HFFc6 (cell line): ENCODE data around the gene CLDN10. TPM values are rescaled to one million over a fixed set of nuclear protein-coding genes. Genes with fewer than 3 reads are reported as not detected.
"Not testable (repeated sequence)": the region's sequence is repeated elsewhere in the genome, so short reads cannot be mapped to it uniquely, and the experiment has no call there.

ENCODE experiments used
- DNase-seq: peaks from one replicate; pipeline ENCODE4 v3.0.0-alpha.2; 2018
- H3K27ac Mint-ChIP-seq: 2 replicates; pipeline ENCODE4 v1.8.0; 2020; ENCODE audit warnings: mild to moderate bottlenecking, mixed read lengths
- H3K27me3 Mint-ChIP-seq: 2 replicates; pipeline ENCODE4 v1.8.0; 2021; ENCODE audit warnings: mild to moderate bottlenecking, moderate library complexity, mixed read lengths; ENCODE audit not compliant: insufficient read depth
- H3K36me3 Mint-ChIP-seq: 2 replicates; pipeline ENCODE4 v1.8.0; 2021; ENCODE audit warnings: low read depth, mixed read lengths
- H3K4me1 Mint-ChIP-seq: 2 replicates; pipeline ENCODE4 v1.8.0; 2020; ENCODE audit warnings: low read depth, mixed read lengths
- H3K4me3 Mint-ChIP-seq: 2 replicates; pipeline ENCODE4 v1.8.0; 2020; ENCODE audit warnings: mild to moderate bottlenecking, moderate library complexity, mixed read lengths
- H3K9me3 Mint-ChIP-seq: 2 replicates; pipeline ENCODE4 v1.8.0; 2020; ENCODE audit warnings: mild to moderate bottlenecking, mixed read lengths
- total RNA-seq, 6 experiments: library from RNA; stranded (reverse); fragmentation: NEBNext Ultra II Directional; extraction: Animal tissue kit (Norgen Biotek cat#: 25700); gene quantifications; 2 replicates in 1 of 6; 3 replicates in 5 of 6; pipeline ENCODE4 v1.2.3, GENCODE V29; 2021
- TF ChIP-seq, protein P1 (sequence below): fragments of 200-600 bp; sonication (generic); IDR thresholded peaks from 2 replicates; pipeline ENCODE4 v1.5.0; 2021; ENCODE audit warnings: antibody characterized with exemption, mild to moderate bottlenecking

CLDN10 gene
- total RNA-seq, 6 experiments from 2014 or later, result not detected

DNA sequence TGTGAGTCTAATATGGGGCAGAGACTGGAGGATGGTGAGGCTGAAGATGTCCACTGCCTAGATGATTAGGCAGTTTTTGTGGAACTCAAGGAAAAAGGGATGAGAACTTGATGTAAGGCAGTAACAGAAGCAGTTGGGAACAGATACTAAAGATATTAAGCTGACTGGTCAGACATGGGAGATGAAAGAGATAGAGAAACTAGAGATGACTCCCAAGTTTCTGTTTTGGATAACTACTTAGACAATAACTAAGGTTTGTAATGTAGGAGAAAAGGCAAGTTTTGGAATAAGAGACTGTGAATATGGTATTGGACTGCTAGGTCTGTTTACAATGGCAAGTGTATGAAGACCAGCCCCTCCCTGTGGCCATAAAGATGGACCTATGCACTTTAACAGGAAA, 43.5 kb upstream of the CLDN10 start:
- Mint-ChIP-seq H3K4me3 (no peak overlapping the region), H3K27ac (no peak overlapping the region), H3K4me1 (no peaks in the 10 kb centered on the region), H3K27me3 (peaks cover 2% of the 10 kb centered on the region; the same call in 1 of the 2 replicates), H3K36me3 (no peaks in the 10 kb centered on the region), H3K9me3 (no peaks in the 10 kb centered on the region)
- TF ChIP-seq, protein P1, sequence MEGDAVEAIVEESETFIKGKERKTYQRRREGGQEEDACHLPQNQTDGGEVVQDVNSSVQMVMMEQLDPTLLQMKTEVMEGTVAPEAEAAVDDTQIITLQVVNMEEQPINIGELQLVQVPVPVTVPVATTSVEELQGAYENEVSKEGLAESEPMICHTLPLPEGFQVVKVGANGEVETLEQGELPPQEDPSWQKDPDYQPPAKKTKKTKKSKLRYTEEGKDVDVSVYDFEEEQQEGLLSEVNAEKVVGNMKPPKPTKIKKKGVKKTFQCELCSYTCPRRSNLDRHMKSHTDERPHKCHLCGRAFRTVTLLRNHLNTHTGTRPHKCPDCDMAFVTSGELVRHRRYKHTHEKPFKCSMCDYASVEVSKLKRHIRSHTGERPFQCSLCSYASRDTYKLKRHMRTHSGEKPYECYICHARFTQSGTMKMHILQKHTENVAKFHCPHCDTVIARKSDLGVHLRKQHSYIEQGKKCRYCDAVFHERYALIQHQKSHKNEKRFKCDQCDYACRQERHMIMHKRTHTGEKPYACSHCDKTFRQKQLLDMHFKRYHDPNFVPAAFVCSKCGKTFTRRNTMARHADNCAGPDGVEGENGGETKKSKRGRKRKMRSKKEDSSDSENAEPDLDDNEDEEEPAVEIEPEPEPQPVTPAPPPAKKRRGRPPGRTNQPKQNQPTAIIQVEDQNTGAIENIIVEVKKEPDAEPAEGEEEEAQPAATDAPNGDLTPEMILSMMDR, result no peak
- no peak for DNase-seq

DNA sequence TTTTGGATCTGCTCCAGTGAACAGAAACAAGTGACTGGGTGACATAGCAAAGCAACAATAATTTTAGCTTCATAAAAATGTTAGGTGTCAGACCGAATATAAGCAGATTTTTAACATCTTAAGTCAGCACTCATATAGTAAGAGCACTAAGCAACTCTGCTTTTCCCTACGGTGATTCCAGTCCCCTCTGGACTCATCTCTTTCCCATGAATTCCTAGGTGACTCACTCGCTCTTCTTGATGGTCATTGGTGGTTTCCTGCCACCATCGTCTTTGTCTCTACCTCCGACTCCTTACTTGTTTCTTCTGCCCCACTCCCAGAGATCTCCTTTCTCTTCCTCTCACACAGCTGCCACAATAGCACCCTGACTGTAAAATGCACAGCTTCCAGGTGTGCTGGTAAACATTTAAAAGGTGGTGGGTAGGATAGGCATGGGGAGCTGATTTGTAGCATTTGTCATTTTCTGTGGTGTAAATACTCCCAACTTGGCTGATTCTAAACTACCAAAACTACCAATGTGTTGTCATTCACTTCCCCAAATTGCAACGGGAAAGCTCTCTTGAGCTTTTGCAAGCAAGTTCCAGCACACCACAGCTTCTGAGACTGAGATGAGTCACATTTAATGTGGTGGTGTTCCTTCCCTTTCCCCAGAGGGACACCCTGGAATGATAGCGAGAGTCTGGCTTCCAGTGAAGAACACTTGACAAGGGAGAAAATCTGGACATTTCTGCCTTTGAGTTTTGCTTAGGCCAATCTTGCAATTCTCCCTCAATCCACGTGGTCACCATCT, 42.8 kb upstream of the CLDN10 start:
- TF ChIP-seq, protein P1, result no peak
- no peaks in the 10 kb centered on the region for H3K4me1 Mint-ChIP-seq
- H3K36me3 Mint-ChIP-seq, result no peaks in the 10 kb centered on the region
- H3K4me3 Mint-ChIP-seq, result no peak overlapping the region
- H3K9me3 Mint-ChIP-seq, result no peaks in the 10 kb centered on the region
- DNase-seq, result peak; percentile 40
- H3K27ac Mint-ChIP-seq, result no peak overlapping the region
- peaks cover 6% of the 10 kb centered on the region for H3K27me3 Mint-ChIP-seq

DNA sequence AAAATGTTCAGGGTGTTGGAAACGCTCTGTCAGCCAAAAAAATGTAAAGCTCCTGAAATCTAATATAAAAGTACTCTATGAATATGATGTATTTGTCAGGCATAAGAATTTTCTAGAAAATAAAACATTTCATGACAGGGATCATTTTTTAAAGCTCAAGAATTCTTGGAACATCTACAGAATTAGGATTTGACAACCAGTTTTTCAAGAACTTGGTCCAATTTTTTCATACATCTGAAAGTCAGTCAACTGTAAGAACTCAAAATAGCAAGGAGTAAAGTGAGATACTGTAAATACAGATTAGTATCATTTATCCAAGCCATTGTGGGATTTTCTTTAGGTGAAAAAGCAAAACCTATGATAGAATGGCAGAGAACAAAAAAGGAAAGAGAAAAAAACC, 41.6 kb upstream of the CLDN10 start:
- H3K9me3 Mint-ChIP-seq, result no peaks in the 10 kb centered on the region
- TF ChIP-seq, protein P1, result no peak
- no peak for DNase-seq
- H3K4me1 Mint-ChIP-seq, result no peaks in the 10 kb centered on the region
- H3K27me3 Mint-ChIP-seq, result peaks cover 6% of the 10 kb centered on the region
- no peak overlapping the region for H3K27ac Mint-ChIP-seq
- no peak overlapping the region for H3K4me3 Mint-ChIP-seq
- H3K36me3 Mint-ChIP-seq, result no peaks in the 10 kb centered on the region

DNA sequence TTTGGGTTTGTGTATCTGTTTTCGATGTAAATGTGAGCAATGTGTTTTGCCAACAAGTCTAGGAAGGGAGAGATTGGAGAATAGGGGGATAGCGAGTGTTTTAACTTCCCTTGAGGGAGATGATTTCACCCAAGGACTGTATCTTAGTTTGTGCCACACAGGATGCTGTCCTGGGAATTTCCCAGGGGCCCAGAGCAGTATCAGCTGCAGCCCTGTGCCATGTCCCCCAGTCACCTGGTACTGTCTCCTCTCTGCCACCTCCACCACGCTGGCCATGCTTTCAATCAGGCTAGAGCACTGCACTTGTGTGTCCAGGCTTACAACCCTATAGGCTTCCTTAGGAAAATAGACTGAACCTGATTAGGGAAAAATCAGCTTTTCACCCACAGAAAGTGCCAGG, 40.1 kb upstream of the CLDN10 start:
- Mint-ChIP-seq H3K27me3 (peaks cover 11% of the 10 kb centered on the region), H3K9me3 (no peaks in the 10 kb centered on the region), H3K4me3 (no peak overlapping the region), H3K4me1 (no peaks in the 10 kb centered on the region), H3K36me3 (no peaks in the 10 kb centered on the region), H3K27ac (no peak overlapping the region)
- TF ChIP-seq, protein P1, result no peak
- DNase-seq, result no peak

DNA sequence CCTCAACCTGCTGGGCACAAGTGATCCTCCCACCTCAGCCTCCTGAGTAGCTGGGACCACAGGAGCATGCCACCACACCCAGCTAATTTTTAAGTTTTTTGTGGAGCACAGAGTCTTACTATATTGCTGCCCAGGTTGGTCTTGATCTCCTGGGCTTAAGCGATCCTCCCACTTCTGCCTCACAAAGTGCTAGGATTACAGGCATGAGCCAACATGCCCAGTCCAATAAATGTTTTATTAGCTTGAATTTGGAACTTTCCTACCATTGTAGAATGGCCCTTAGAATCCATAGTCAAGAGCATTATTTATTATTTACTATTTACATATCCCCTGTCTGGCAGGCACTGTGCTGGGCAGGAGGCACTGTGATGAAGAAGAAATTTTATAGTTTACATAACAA, 39.6 kb upstream of the CLDN10 start:
- H3K4me1 Mint-ChIP-seq, result no peaks in the 10 kb centered on the region
- TF ChIP-seq, protein P1, result no peak
- peaks cover 15% of the 10 kb centered on the region for H3K27me3 Mint-ChIP-seq
- no peak overlapping the region for H3K27ac Mint-ChIP-seq
- no peak for DNase-seq
- no peaks in the 10 kb centered on the region for H3K36me3 Mint-ChIP-seq
- no peak overlapping the region for H3K4me3 Mint-ChIP-seq
- no peaks in the 10 kb centered on the region for H3K9me3 Mint-ChIP-seq

DNA sequence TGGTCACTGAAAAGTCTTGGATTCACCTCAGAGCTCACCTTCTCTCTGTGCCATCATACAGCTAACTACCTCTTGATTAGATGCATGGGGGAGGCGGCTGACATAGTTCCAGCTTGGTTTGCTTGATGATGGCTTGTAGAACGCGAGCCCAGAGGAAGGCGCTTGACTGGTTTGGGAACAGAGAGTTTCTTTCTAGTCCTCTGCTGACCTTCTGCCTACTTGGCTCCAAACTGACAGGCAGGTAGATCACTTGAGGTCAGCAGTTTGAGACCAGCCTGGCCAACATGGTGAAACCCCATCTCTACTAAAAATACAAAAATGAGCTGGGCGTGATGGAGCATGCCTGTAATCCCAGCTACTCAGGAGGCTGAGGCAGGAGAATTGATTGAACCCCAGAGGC, 36.9 kb upstream of the CLDN10 start:
- not testable (repeated sequence) for H3K4me3 Mint-ChIP-seq, H3K9me3 Mint-ChIP-seq, H3K27ac Mint-ChIP-seq, H3K36me3 Mint-ChIP-seq, DNase-seq, H3K4me1 Mint-ChIP-seq
- peaks cover 21% of the 10 kb centered on the region for H3K27me3 Mint-ChIP-seq
